H1 (cell line): Measurements from ENCODE around the gene BICD1. TPM values are rescaled to one million over a fixed set of nuclear protein-coding genes. Genes with fewer than 3 reads are reported as not detected.

Source experiments
- GTF2F1 ChIP-seq: IDR thresholded peaks from 2 replicates; pipeline ENCODE4 v1.6.1; 2012; ENCODE audit warnings: low read depth, low read length, improper control_type of control experiment, borderline replicate concordance
- SAP30 ChIP-seq: fragments of 300-600 bp; sonication (generic); IDR thresholded peaks from 2 replicates; pipeline ENCODE4 v1.7.1; 2012; ENCODE audit warnings: low read length, moderate library complexity, mild to moderate bottlenecking, inconsistent platforms; ENCODE audit not compliant: insufficient read depth, insufficient replicate concordance
- polyA plus RNA-seq, 7 experiments: library from polyadenylated mRNA; depleted of rRNA in 3 of 7; stranded (reverse) in 5 of 7; unstranded in 2 of 7; fragments of >200 nt in 5 of 7; fragments of 200-250 nt in 2 of 7; gene quantifications; 1 replicate in 5 of 7; 2 replicates in 1 of 7; 4 replicates in 1 of 7; pipeline versions ENCODE4 v1.2.1 to v1.2.3, GENCODE V29; 2011 to 2013; ENCODE audit warnings: missing spikeins in 2 of 7, mixed read lengths in 2 of 7
- total RNA-seq: library from RNA; stranded (reverse); fragmentation: NEBNext Ultra II Directional; extraction: Animal tissue kit (Norgen Biotek cat#: 25700); gene quantifications from 2 replicates; pipeline ENCODE4 v1.2.1, GENCODE V29; 2021

Gene BICD1
- total and polyA plus RNA-seq, 2 of the 8 experiments (the other 6 are each of a cell fraction or from before 2014, with no cell fraction given), result 34.1 to 58.4 TPM

GRCh38 chr12:32074432-32074831 is 32.2 kb upstream of the BICD1 start (continued):
- no peak for TF ChIP-seq SAP30
- no peak for TF ChIP-seq GTF2F1
